Thoracic aorta (tissue), 2 donors: ENCODE measurements around the gene TAF7. TPM values are rescaled to one million over a fixed set of nuclear protein-coding genes. Genes with fewer than 3 reads are reported as not detected.
A peak's percentile ranks its signal among the peaks of the same experiment; 100 is the strongest.

Source experiments
- ATAC-seq: fragments of 150-250 bp; one replicate; pipeline ENCODE4 v1.8.0; 2017; ENCODE audit warnings: low read depth; ENCODE audit not compliant: insufficient number of reproducible peaks, low FRiP score
- DNase-seq: peaks from one replicate; pipeline ENCODE4 v3.0.0-alpha.2; 2020; ENCODE audit warnings: low spot score
- H3K27ac ChIP-seq, 2 donors: fragments of 200-600 bp; sonication (generic); 1 replicate in 1 of 2; 2 replicates in 1 of 2; pipeline ENCODE4 v1.5.1; 2016; ENCODE audit warnings: mild to moderate bottlenecking in 2 of 2, moderate library complexity in 2 of 2
- H3K27me3 ChIP-seq: fragments of 200-600 bp; sonication (generic); replicated peaks from 2 replicates; pipeline ENCODE4 v1.6.0; 2016; ENCODE audit warnings: mild to moderate bottlenecking; ENCODE audit not compliant: insufficient read depth
- H3K36me3 ChIP-seq: fragments of 200-600 bp; sonication (generic); one replicate; pipeline ENCODE4 v1.5.1; 2016
- H3K4me1 ChIP-seq, 2 donors: fragments of 200-600 bp; sonication (generic); 1 replicate in 1 of 2; 2 replicates in 1 of 2; pipeline versions ENCODE4 v1.5.1 to v1.6.0; 2016; ENCODE audit warnings: low read depth in 2 of 2, mild to moderate bottlenecking in 1 of 2; ENCODE audit not compliant: control insufficient read depth in 1 of 2
- H3K4me3 ChIP-seq: fragments of 200-600 bp; sonication (generic); 2 replicates; pipeline ENCODE4 v1.5.1; 2016; ENCODE audit warnings: mild to moderate bottlenecking
- H3K9me3 ChIP-seq: fragments of 200-600 bp; sonication (generic); 2 replicates; pipeline ENCODE4 v1.5.1; 2016
- total RNA-seq, 2 donors: library from RNA; depleted of rRNA; stranded (reverse); fragments of >200 nt; gene quantifications; one replicate each; pipeline versions ENCODE4 v1.1.0 to v1.2.3, GENCODE V29; 2016
- TF ChIP-seq, protein P1 (sequence below): fragments of 200-600 bp; sonication (generic); IDR thresholded peaks from one replicate; pipeline ENCODE4 v1.5.1; 2019; ENCODE audit warnings: antibody characterized with exemption

Gene TAF7
- total RNA-seq, 2 donors from 2014 or later, result 35.9 to 56.1 TPM

DNA sequence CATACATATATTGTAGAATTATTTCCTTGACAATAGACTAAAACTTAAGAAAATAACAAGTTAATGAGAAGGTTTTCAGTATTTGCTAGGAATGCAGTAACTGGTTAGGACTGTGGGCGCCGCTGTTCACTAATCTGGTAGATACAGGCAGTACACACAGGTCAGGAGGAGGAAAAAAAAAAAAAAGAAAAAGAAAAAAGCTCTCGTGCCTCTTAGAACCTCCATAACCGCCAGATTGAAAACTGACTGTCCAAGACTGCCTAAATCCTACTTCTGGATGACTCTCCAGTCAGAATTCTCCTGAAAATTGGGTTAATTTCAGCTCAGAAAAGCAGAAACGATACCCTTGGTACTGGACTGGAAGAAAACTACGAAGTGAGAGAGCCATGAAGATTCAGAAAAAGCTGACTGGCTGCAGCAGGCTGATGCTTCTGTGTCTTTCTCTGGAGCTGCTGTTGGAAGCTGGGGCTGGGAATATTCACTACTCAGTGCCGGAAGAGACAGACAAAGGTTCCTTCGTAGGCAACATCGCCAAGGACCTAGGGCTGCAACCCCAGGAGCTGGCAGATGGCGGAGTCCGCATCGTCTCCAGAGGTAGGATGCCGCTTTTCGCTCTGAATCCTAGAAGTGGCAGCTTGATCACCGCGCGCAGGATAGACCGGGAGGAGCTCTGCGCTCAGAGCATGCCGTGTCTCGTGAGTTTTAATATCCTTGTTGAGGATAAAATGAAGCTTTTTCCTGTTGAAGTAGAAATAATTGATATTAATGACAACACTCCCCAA, 9.9 kb upstream of the TAF7 start, which contains the start of gene PCDHGA1:
PCDHGA1 (plus strand) TSS at position 216 of the 782 bp plus-strand sequence.
- Histone ChIP-seq H3K27me3 (no peaks in the 10 kb centered on the region), H3K36me3 (no peaks in the 10 kb centered on the region), H3K4me1 (no peaks in the 10 kb centered on the region), H3K4me3 (peak within 1 kb of the TSS; percentile 14), H3K9me3 (peaks cover 65% of the 10 kb centered on the region), H3K27ac (no peak within 1 kb of the TSS)
- ATAC-seq (no peak), DNase-seq (no peak)
- TF ChIP-seq, protein P1, sequence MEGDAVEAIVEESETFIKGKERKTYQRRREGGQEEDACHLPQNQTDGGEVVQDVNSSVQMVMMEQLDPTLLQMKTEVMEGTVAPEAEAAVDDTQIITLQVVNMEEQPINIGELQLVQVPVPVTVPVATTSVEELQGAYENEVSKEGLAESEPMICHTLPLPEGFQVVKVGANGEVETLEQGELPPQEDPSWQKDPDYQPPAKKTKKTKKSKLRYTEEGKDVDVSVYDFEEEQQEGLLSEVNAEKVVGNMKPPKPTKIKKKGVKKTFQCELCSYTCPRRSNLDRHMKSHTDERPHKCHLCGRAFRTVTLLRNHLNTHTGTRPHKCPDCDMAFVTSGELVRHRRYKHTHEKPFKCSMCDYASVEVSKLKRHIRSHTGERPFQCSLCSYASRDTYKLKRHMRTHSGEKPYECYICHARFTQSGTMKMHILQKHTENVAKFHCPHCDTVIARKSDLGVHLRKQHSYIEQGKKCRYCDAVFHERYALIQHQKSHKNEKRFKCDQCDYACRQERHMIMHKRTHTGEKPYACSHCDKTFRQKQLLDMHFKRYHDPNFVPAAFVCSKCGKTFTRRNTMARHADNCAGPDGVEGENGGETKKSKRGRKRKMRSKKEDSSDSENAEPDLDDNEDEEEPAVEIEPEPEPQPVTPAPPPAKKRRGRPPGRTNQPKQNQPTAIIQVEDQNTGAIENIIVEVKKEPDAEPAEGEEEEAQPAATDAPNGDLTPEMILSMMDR, result no peak

DNA sequence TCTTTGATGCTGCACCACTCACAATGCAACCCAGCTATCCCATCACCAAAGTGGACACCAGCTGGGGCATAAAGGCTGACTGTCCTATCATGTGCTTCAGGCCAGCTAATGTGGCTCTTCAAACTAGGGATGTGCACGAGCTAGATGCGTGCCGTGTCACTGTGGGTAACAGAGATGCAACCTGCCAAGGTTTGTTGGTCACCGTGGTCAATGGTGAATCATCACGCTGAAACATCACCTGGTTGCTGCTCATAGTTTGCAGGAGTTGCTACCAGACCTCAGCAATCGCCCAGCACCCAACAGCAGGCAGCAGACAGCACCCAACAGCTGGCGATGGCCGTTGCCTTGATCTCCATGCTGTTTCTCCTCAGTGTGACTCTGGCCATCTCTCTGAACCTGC, 7.6 kb upstream of the TAF7 start:
- no peak for DNase-seq
- Histone ChIP-seq H3K27me3 (no peaks in the 10 kb centered on the region), H3K4me1 (no peaks in the 10 kb centered on the region), H3K27ac (no peak overlapping the region), H3K4me3 (no peak overlapping the region), H3K36me3 (no peaks in the 10 kb centered on the region), H3K9me3 (peaks cover 45% of the 10 kb centered on the region)
- ATAC-seq, result no peak
- TF ChIP-seq, protein P1, result no peak

DNA sequence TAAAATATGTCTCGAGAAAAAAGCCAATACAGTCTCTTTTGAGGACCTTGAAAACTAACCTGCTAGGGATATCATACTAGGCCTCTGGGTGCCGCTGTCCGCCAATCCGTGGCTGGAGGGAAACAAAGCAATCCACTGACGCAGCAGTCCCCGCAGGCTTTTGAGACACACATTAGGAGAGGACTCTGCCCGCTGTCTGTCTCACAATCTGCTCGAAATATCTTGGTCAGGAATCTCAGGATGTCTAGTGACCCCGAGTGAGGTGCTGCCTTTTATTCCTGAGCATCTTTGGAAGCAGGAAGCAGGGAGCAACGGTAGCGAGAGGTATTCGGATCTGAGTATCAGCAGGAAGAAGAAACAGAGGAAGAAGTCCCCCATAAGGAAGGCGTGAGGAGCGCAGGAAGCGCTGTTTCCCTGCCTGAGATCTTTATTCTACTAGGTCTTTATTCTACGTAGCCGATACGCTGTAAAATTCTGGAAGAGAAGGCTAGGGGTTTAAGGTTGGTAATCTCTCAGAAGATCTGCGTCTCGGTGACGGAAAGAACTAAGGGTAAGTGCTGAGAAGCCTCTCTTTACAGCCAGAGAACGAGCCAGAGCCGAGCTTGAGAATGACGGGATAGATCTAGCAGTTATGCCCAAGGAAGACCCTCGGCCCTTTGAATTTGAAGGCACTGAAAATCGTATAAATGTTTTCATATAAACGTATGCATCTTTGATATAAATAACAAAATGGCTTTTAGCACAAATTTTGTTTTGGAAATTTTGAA, 5.7 kb upstream of the TAF7 start:
- Histone ChIP-seq H3K36me3 (no peaks in the 10 kb centered on the region), H3K4me1 (peaks cover 0 to 3% of the 10 kb centered on the region in 2 donors), H3K27me3 (no peaks in the 10 kb centered on the region), H3K4me3 (peak overlapping the region; percentile 68), H3K9me3 (peaks cover 28% of the 10 kb centered on the region), H3K27ac (peak overlapping the region in 1 of 2 donors; percentile 15)
- TF ChIP-seq, protein P1, result peak; percentile 33
- ATAC-seq, result no peak
- DNase-seq, result no peak

DNA sequence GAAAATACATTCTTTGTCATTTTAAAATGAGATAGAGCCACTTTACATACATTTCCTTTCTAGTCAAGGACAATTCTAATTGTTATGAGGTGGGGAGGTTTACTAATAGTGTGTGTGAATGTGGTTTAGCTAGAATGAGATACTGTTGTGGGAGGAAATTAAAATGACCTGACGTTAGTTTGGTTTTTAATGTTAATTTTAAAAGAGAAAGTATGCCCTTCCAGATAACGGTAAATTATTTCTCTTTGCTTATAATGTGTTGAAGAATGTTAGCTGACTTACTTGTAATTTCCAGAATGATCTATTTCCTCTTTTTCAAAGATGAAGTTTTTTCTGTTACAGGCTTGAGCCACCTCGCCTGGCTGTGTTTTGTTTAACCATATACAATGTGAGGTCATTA, 1.7 kb upstream of the TAF7 start:
- Histone ChIP-seq H3K4me3 (no peak overlapping the region), H3K27ac (no peak overlapping the region), H3K4me1 (peaks cover 0 to 12% of the 10 kb centered on the region in 2 donors), H3K27me3 (no peaks in the 10 kb centered on the region), H3K36me3 (peaks cover 17% of the 10 kb centered on the region), H3K9me3 (peaks cover 33% of the 10 kb centered on the region)
- no peak for ATAC-seq
- TF ChIP-seq, protein P1, result no peak
- no peak for DNase-seq

DNA sequence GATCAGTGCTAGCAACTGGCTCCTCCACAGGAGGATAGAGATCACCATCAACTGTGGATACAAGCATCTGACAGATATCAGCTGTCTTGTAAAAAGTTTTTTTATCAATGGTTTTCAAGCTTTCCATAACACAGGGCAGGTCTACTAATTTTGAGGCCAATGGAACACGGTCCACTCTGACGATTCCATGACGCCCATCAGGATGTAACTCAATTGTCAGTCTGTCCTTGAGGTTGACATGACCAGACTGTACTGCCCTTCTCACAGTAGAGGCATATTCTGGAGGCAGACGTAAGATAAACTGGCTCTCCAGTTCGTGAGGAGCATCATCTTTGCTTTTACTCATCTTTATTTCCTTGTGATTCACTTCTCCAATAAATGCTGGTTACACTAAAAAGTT, 885 bp downstream of the TAF7 start:
- ATAC-seq (no peak), DNase-seq (no peak)
- Histone ChIP-seq H3K27me3 (no peaks in the 10 kb centered on the region), H3K4me3 (peak overlapping the region; percentile 76), H3K9me3 (peaks cover 58% of the 10 kb centered on the region), H3K4me1 (peaks cover 0 to 12% of the 10 kb centered on the region in 2 donors), H3K27ac (peak overlapping the region in 1 of 2 donors; percentile 84), H3K36me3 (peaks cover 31% of the 10 kb centered on the region)
- TF ChIP-seq, protein P1, result no peak
